Peyer's patch (tissue), 4 donors: ENCODE data around the gene PRRT2.

Experiments used
- POLR2A ChIP-seq, 2 donors: fragments of 450-650 bp; IDR thresholded peaks; one replicate each; pipeline ENCODE4 v1.5.1; 2017; ENCODE audit warnings: antibody characterized with exemption in 2 of 2, mild to moderate bottlenecking in 2 of 2, moderate library complexity in 2 of 2
- TF ChIP-seq, protein P1 (sequence below), 6 experiments: fragments of 450-650 bp in 4 of 6; fragments of 200-600 bp in 2 of 6; sonication (generic) in 1 of 6; IDR thresholded peaks; one replicate each; pipeline ENCODE4 v1.5.1; 2017 to 2019; ENCODE audit warnings: antibody characterized with exemption in 6 of 6, mild to moderate bottlenecking in 3 of 6, moderate library complexity in 1 of 6

DNA sequence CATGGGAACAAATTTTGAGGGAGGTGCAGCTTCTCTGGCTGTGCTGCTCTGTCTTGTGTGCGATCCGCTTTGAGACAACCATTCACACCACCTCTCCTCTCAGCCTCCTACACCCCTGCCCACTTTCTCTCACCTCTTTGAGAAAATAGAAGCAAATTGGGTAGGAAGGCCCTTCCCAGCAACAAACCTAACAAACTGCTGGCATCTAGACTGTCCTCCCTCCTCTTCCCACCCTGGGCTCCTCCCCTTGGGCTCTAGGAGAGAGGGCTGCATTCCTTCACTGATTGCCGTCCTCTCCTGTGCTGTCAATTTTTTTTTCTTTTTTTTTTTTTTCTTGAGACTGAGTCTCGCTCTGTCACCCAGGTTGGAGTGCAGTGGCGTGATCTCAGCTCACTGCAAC lies 37.5 kb downstream of the PRRT2 start:
- TF ChIP-seq, protein P1, sequence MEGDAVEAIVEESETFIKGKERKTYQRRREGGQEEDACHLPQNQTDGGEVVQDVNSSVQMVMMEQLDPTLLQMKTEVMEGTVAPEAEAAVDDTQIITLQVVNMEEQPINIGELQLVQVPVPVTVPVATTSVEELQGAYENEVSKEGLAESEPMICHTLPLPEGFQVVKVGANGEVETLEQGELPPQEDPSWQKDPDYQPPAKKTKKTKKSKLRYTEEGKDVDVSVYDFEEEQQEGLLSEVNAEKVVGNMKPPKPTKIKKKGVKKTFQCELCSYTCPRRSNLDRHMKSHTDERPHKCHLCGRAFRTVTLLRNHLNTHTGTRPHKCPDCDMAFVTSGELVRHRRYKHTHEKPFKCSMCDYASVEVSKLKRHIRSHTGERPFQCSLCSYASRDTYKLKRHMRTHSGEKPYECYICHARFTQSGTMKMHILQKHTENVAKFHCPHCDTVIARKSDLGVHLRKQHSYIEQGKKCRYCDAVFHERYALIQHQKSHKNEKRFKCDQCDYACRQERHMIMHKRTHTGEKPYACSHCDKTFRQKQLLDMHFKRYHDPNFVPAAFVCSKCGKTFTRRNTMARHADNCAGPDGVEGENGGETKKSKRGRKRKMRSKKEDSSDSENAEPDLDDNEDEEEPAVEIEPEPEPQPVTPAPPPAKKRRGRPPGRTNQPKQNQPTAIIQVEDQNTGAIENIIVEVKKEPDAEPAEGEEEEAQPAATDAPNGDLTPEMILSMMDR (IDR thresholded peaks at IDR 0.05): no peak
- no peak for TF ChIP-seq POLR2A (IDR thresholded peaks at IDR 0.05)
